Chondrocyte (in vitro differentiated cells): Measurements from ENCODE around the gene PPIH. TPM values are rescaled to one million over a fixed set of nuclear protein-coding genes. Genes with fewer than 3 reads are reported as not detected.
"Not testable (repeated sequence)": the region's sequence is repeated elsewhere in the genome, so short reads cannot be mapped to it uniquely, and the experiment has no call there.

Experiments used
- DNase-seq: peaks from one replicate; pipeline ENCODE4 v3.0.0; 2021; ENCODE audit warnings: mixed read lengths, low spot score
- H3K27ac Mint-ChIP-seq: one replicate; pipeline ENCODE4 v1.8.0; 2021; ENCODE audit warnings: mild to moderate bottlenecking, moderate library complexity, mixed read lengths; ENCODE audit not compliant: unreplicated experiment
- H3K27me3 Mint-ChIP-seq: 2 replicates; pipeline ENCODE4 v1.8.0; 2021; ENCODE audit warnings: low read depth, mixed read lengths
- H3K36me3 Mint-ChIP-seq: 2 replicates; pipeline ENCODE4 v1.8.0; 2021; ENCODE audit warnings: low read depth, mixed read lengths
- H3K4me1 Mint-ChIP-seq: 2 replicates; pipeline ENCODE4 v1.8.0; 2021; ENCODE audit warnings: low read depth, mild to moderate bottlenecking, mixed read lengths
- H3K4me3 Mint-ChIP-seq: one replicate; pipeline ENCODE4 v1.8.0; 2021; ENCODE audit warnings: mild to moderate bottlenecking, moderate library complexity, mixed read lengths; ENCODE audit not compliant: unreplicated experiment
- H3K9me3 Mint-ChIP-seq: 2 replicates; pipeline ENCODE4 v1.8.0; 2021; ENCODE audit warnings: low read depth, mixed read lengths
- CTCF ChIP-seq: fragments of 200-600 bp; sonication (generic); IDR thresholded peaks from 2 replicates; pipeline ENCODE4 v1.5.0; 2021; ENCODE audit warnings: antibody characterized with exemption, mild to moderate bottlenecking, moderate library complexity
- long read RNA-seq: library from polyadenylated mRNA; stranded (forward); transcript quantifications from one replicate; pipeline ENCODE4 v2.0.0, GENCODE V29; 2021
- total RNA-seq: library from RNA; stranded (reverse); gene quantifications from 3 replicates; pipeline ENCODE4 v1.2.1, GENCODE V29; 2021

PPIH gene
- total RNA-seq, result 22.6 to 35.3 TPM (median 24.3 TPM) in 3 replicates
- long read RNA-seq, transcript PPIH-201 (10 exons, 752 nt), result major isoform, 5 of 16 reads
- long read RNA-seq, partial matches to known transcripts, result 9 of 16 reads
- long read RNA-seq, other reads (novel, unspliced or antisense), result 2 of 16 reads

DNA sequence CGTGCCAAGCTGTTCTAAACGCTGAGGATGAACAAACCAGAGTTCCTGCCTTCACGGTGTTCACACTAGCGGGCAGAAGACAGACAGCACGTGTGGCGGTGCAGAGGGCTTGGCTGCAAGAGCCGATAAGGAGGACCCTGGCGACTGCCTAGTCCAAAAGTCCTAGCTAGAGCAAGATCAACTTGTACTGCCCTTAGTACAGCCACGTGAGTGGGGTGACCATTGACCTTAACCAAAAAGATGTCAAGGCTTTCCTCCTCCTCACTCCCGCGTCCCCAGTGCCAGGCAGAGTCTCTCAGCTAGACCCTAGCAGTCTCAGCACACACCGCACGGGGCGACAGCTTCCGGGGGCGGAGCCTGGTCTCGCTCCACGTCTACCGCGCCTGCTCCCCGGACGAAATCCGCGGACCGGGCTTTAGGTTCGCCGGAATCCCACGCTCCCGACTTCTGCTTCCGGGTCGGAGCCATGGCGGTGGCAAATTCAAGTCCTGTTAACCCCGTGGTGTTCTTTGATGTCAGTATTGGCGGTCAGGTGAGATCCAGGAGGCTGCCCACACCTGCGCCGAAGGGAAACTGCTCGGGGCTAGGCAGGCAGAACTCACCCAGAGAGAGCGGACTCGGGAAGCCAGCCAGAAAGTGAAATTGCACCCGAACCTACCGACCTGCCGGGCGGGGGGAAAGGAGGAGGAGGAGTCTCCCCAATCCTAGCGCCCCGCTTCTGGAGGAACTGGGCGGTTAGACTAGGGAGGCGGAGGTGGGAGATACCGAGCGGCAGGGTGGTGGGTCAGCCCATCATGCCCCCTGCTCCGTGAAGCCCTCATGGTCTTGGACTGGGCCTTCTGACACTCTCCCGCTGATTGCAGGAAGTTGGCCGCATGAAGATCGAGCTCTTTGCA, at the start of gene PPIH:
PPIH (plus strand) TSS at position 443 of the 896 bp plus-strand sequence; CDS start at position 467, 24 bp downstream.
- Mint-ChIP-seq H3K4me1 (peaks cover 17% of the 10 kb centered on the region), H3K36me3 (peaks cover 7% of the 10 kb centered on the region), H3K4me3 (peak within 1 kb of the TSS; percentile 91), H3K27me3 (no peaks in the 10 kb centered on the region), H3K27ac (peak within 1 kb of the TSS; percentile 99), H3K9me3 (no peaks in the 10 kb centered on the region)
- DNase-seq, result peak; percentile 97
- TF ChIP-seq CTCF, result peak; percentile 48

DNA sequence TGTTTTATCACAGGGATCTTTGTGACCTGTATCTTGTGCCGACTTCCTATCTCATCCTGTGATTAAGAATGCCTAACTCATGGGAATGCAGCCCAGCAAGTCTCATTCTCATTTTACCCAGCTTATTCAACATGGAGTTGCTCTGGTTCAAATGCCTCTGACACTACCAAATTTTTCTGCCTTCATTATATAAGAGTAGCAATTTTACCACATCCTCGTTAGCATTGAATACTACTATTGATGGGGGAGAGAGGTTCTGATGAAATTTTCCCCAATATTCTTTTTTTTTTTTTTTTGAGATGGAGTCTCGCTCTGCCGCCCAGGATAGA, 44.5 kb upstream of the PPIH start:
- H3K36me3 Mint-ChIP-seq, result no peaks in the 10 kb centered on the region
- no peaks in the 10 kb centered on the region for H3K9me3 Mint-ChIP-seq
- no peak for DNase-seq
- H3K4me1 Mint-ChIP-seq, result no peaks in the 10 kb centered on the region
- H3K27me3 Mint-ChIP-seq, result peaks cover 4% of the 10 kb centered on the region
- no peak for TF ChIP-seq CTCF
- no peak overlapping the region for H3K27ac Mint-ChIP-seq
- H3K4me3 Mint-ChIP-seq, result no peak overlapping the region

GRCh38 chr1:42618866-42619265, 39.4 kb upstream of the PPIH start:
- Mint-ChIP-seq H3K9me3 (no peaks in the 10 kb centered on the region), H3K4me3 (no peak overlapping the region), H3K4me1 (no peaks in the 10 kb centered on the region), H3K27me3 (peaks cover 16% of the 10 kb centered on the region), H3K36me3 (no peaks in the 10 kb centered on the region), H3K27ac (no peak overlapping the region)
- no peak for TF ChIP-seq CTCF
- no peak for DNase-seq

- H3K4me3 Mint-ChIP-seq, result no peak overlapping the region
- H3K27me3 Mint-ChIP-seq, result peaks cover 24% of the 10 kb centered on the region
- no peak for TF ChIP-seq CTCF
- H3K4me1 Mint-ChIP-seq, result no peaks in the 10 kb centered on the region
- peaks cover 10% of the 10 kb centered on the region for H3K9me3 Mint-ChIP-seq
- no peak for DNase-seq
- H3K36me3 Mint-ChIP-seq, result peaks cover 3% of the 10 kb centered on the region
- no peak overlapping the region for H3K27ac Mint-ChIP-seq
These were observed 37.9 kb upstream of the PPIH start for GRCh38 chr1:42620307-42620706.

DNA sequence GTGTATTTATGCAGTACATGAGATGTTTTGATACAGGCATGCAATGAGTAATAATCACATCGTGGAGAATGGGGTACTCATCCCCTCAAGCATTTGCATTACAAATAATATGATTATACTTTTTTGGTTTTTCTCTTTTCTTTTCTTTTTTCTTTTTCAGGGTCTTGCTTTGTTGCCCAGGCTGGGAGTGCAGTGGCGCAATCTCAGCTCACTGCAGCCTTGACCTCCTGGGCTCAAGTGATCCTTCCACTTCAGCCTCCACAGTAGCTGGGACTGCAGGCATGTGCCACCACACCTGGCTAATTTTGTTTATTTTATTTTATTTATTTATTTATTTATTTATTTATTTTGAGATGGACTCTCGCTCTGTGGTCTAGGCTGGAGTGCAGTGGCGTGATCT, 37.0 kb upstream of the PPIH start:
- Mint-ChIP-seq H3K9me3 (peaks cover 12% of the 10 kb centered on the region), H3K27me3 (peaks cover 30% of the 10 kb centered on the region)
- not testable (repeated sequence) for H3K36me3 Mint-ChIP-seq, DNase-seq, H3K27ac Mint-ChIP-seq, H3K4me3 Mint-ChIP-seq, H3K4me1 Mint-ChIP-seq

DNA sequence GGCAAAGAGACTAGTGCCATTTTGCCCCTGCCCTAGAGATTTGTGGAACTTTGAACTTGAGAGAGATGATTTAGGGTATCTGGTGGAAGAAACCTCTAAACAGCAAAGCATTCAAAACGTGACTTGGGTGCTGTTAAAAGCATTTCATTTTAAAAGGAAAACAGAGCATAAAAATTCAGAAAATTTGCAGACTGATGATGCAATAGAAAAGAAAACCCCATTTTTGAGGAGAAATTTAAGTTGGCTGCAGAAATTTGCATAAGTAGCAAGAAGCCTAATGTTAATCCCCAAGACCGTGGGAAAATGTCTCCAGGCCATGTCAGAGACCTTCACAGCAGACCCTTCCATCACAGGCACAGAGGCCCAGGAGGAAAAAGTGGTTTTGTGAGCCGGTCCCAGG, 31.0 kb upstream of the PPIH start:
- H3K27me3 Mint-ChIP-seq, result peaks cover 30% of the 10 kb centered on the region
- not testable (repeated sequence) for H3K27ac Mint-ChIP-seq, H3K4me1 Mint-ChIP-seq, DNase-seq, H3K36me3 Mint-ChIP-seq, H3K4me3 Mint-ChIP-seq
- H3K9me3 Mint-ChIP-seq, result peaks cover 14% of the 10 kb centered on the region
